ENCODE results near the gene HMMR.

- TF ChIP-seq CTCF (IDR thresholded peaks at IDR 0.05) = no peak
- TF ChIP-seq POLR2A (IDR thresholded peaks at IDR 0.05) = no peak
Observed at GRCh38 chr5:163509291-163509951, 49.0 kb downstream of the HMMR start.

Measured in lower leg skin (tissue), 3 donors.